Mesenchymal stem cell (in vitro differentiated cells and primary cell): ENCODE data around the gene MSLN.

Experiments
- DNase-seq: peaks from one replicate; pipeline ENCODE4 v3.0.0-alpha.2; 2013
- H2AFZ ChIP-seq: one replicate; pipeline ENCODE4 v1.6.1; 2013; ENCODE audit warnings: low read depth, mild to moderate bottlenecking, control low read depth, inconsistent platforms, low read length, moderate library complexity
- H2AK5ac ChIP-seq: 2 replicates; pipeline ENCODE4 v1.6.1; 2013; ENCODE audit warnings: low read length, moderate library complexity, mild to moderate bottlenecking, inconsistent platforms; ENCODE audit not compliant: severe bottlenecking
- H2BK120ac ChIP-seq: one replicate; pipeline ENCODE4 v1.6.1; 2013; ENCODE audit warnings: low read depth, mild to moderate bottlenecking, inconsistent platforms, low read length, moderate library complexity
- H2BK12ac ChIP-seq, 2 experiments: one replicate each; pipeline ENCODE4 v1.6.1; 2013; ENCODE audit warnings: inconsistent platforms in 2 of 2, low read length in 2 of 2, mild to moderate bottlenecking in 2 of 2, moderate library complexity in 2 of 2, control low read depth in 1 of 2
- H2BK15ac ChIP-seq: one replicate; pipeline ENCODE4 v1.6.1; 2013; ENCODE audit warnings: mild to moderate bottlenecking, low read depth, inconsistent platforms; ENCODE audit not compliant: poor library complexity, severe bottlenecking
- H2BK5ac ChIP-seq: 2 replicates; pipeline ENCODE4 v1.6.1; 2013; ENCODE audit warnings: low read depth, mild to moderate bottlenecking, low read length, control low read depth, inconsistent platforms; ENCODE audit not compliant: poor library complexity, severe bottlenecking
- H3K14ac ChIP-seq, 2 experiments: one replicate each; pipeline ENCODE4 v1.6.1; 2013; ENCODE audit warnings: inconsistent platforms in 2 of 2, low read length in 2 of 2, control low read depth in 1 of 2, mild to moderate bottlenecking in 1 of 2, moderate library complexity in 1 of 2
- H3K18ac ChIP-seq, 2 experiments: one replicate each; pipeline ENCODE4 v1.6.1; 2013; ENCODE audit warnings: inconsistent platforms in 2 of 2, low read length in 2 of 2, control low read depth in 1 of 2, low read depth in 1 of 2, mild to moderate bottlenecking in 1 of 2
- H3K23ac ChIP-seq, 2 experiments: one replicate each; pipeline ENCODE4 v1.6.1; 2013; ENCODE audit warnings: inconsistent platforms in 2 of 2, low read length in 2 of 2, mild to moderate bottlenecking in 2 of 2, moderate library complexity in 2 of 2, control low read depth in 1 of 2
- H3K27ac ChIP-seq: 2 replicates; pipeline ENCODE4 v1.5.1; 2013; ENCODE audit warnings: mild to moderate bottlenecking, moderate library complexity, low read length, control low read depth, inconsistent platforms; ENCODE audit not compliant: poor library complexity, severe bottlenecking
- H3K27me3 ChIP-seq, 2 experiments: 2 replicates each; pipeline versions ENCODE4 v1.6.1 to v1.7.0; 2013; ENCODE audit warnings: low read length in 2 of 2, mild to moderate bottlenecking in 2 of 2, moderate library complexity in 2 of 2, control low read depth in 1 of 2, inconsistent platforms in 1 of 2; ENCODE audit not compliant: control insufficient read depth in 1 of 2, insufficient read depth in 1 of 2
- H3K36me3 ChIP-seq, 2 experiments: 2 replicates each; pipeline versions ENCODE4 v1.6.1 to v1.7.0; 2013; ENCODE audit warnings: low read length in 2 of 2, control low read depth in 1 of 2, inconsistent platforms in 1 of 2, low read depth in 1 of 2, mild to moderate bottlenecking in 1 of 2; ENCODE audit not compliant: insufficient read depth in 2 of 2, control insufficient read depth in 1 of 2
- H3K4ac ChIP-seq, 2 experiments: one replicate each; pipeline ENCODE4 v1.6.1; 2013; ENCODE audit warnings: inconsistent platforms in 2 of 2, low read length in 2 of 2, mild to moderate bottlenecking in 2 of 2, moderate library complexity in 2 of 2, control low read depth in 1 of 2, low read depth in 1 of 2
- H3K4me1 ChIP-seq: 2 replicates; pipeline ENCODE4 v1.6.1; 2013; ENCODE audit warnings: low read depth, low read length, control low read depth; ENCODE audit not compliant: control insufficient read depth, insufficient read depth
- H3K4me2 ChIP-seq: 2 replicates; pipeline ENCODE4 v1.6.1; 2013; ENCODE audit warnings: low read length, mild to moderate bottlenecking, inconsistent platforms; ENCODE audit not compliant: poor library complexity, severe bottlenecking
- H3K4me3 ChIP-seq, 2 experiments: 2 replicates each; pipeline versions ENCODE4 v1.5.1 to v1.7.0; 2013; ENCODE audit warnings: low read length in 2 of 2, mild to moderate bottlenecking in 2 of 2, control low read depth in 1 of 2, low read depth in 1 of 2; ENCODE audit not compliant: insufficient read depth in 1 of 2
- H3K79me1 ChIP-seq: replicated peaks from 2 replicates; pipeline ENCODE4 v1.6.1; 2013; ENCODE audit warnings: mild to moderate bottlenecking, control low read depth, low read length, inconsistent platforms; ENCODE audit not compliant: poor library complexity, severe bottlenecking
- H3K9ac ChIP-seq: 2 replicates; pipeline ENCODE4 v1.7.0; 2013; ENCODE audit warnings: mild to moderate bottlenecking, low read length, moderate library complexity
- H3K9me3 ChIP-seq: 2 replicates; pipeline ENCODE4 v1.7.0; 2013; ENCODE audit warnings: mild to moderate bottlenecking, low read length; ENCODE audit not compliant: control insufficient read depth
- H4K8ac ChIP-seq: one replicate; pipeline ENCODE4 v1.6.1; 2013; ENCODE audit warnings: inconsistent platforms, mild to moderate bottlenecking, low read length, moderate library complexity
- H4K91ac ChIP-seq: one replicate; pipeline ENCODE4 v1.6.1; 2013; ENCODE audit warnings: mild to moderate bottlenecking, low read length, inconsistent platforms
- WGBS: methylation state at CpG from one replicate; pipeline ENCODE4 v1.1.7; 2013; ENCODE audit warnings: mixed read lengths; 5-methylcytosine and 5-hydroxymethylcytosine counted together

MSLN gene

GRCh38 chr16:788399-789126 lies 28.0 kb downstream of the MSLN start, which contains the start of gene CHTF18:
TSS of gene CHTF18 (plus strand) at chr16:788620. CDS start at chr16:788685, 65 bp downstream.
- peak within 1 kb of the TSS; percentile 23 to 30 for H3K23ac ChIP-seq
- peak within 1 kb of the TSS; percentile 91 to 95 for H3K4me3 ChIP-seq
- H2BK5ac ChIP-seq, result no peak within 1 kb of the TSS
- peak within 1 kb of the TSS; percentile 95 for H3K4me2 ChIP-seq
- H2AFZ ChIP-seq, result peak within 1 kb of the TSS; percentile 56
- no peak within 1 kb of the TSS for H3K27ac ChIP-seq
- H3K79me1 ChIP-seq, result peaks cover 39% of the 10 kb centered on the region
- peaks cover 8 to 81% of the 10 kb centered on the region in 2 experiments for H3K36me3 ChIP-seq
- WGBS, result under 1% methylated on average over 74 of the region's 97 CpGs
- no peak within 1 kb of the TSS for H2AK5ac ChIP-seq
- peak within 1 kb of the TSS in 1 of 2 experiments; percentile 24 for H2BK12ac ChIP-seq
- peak within 1 kb of the TSS; percentile 30 for H2BK15ac ChIP-seq
- H3K9ac ChIP-seq, result peak within 1 kb of the TSS; percentile 90
- DNase-seq, result peak; percentile 87
- H4K91ac ChIP-seq, result peak within 1 kb of the TSS; percentile 47
- peak within 1 kb of the TSS in 1 of 2 experiments; percentile 51 for H3K4ac ChIP-seq
- peak within 1 kb of the TSS; percentile 71 to 91 for H3K18ac ChIP-seq
- peaks cover 33% of the 10 kb centered on the region for H3K4me1 ChIP-seq
- no peak within 1 kb of the TSS for H2BK120ac ChIP-seq
- H3K9me3 ChIP-seq, result no peaks in the 10 kb centered on the region
- H3K27me3 ChIP-seq, result peaks cover 0 to 2% of the 10 kb centered on the region in 2 experiments
- H3K14ac ChIP-seq, result peak within 1 kb of the TSS in 1 of 2 experiments; percentile 88
- peak within 1 kb of the TSS; percentile 75 for H4K8ac ChIP-seq

- H4K91ac ChIP-seq, result no peak overlapping the region
- H3K79me1 ChIP-seq, result peaks cover 39% of the 10 kb centered on the region
- H3K4ac ChIP-seq, result no peak overlapping the region
- H2BK120ac ChIP-seq, result no peak overlapping the region
- H3K4me2 ChIP-seq, result peak overlapping the region; percentile 78
- peak overlapping the region; percentile 81 for H3K9ac ChIP-seq
- no peak for DNase-seq
- no peak overlapping the region for H3K27ac ChIP-seq
- H2AK5ac ChIP-seq, result no peak overlapping the region
- no peak overlapping the region for H4K8ac ChIP-seq
- H3K4me1 ChIP-seq, result peaks cover 27% of the 10 kb centered on the region
- no peaks in the 10 kb centered on the region for H3K27me3 ChIP-seq
- H2BK12ac ChIP-seq, result no peak overlapping the region
- no peak overlapping the region for H3K14ac ChIP-seq
- peaks cover 8 to 85% of the 10 kb centered on the region in 2 experiments for H3K36me3 ChIP-seq
- no peak overlapping the region for H3K23ac ChIP-seq
- H3K4me3 ChIP-seq, result peak overlapping the region; percentile 84
- no peaks in the 10 kb centered on the region for H3K9me3 ChIP-seq
- H2AFZ ChIP-seq, result no peak overlapping the region
- no peak overlapping the region for H2BK5ac ChIP-seq
- H3K18ac ChIP-seq, result no peak overlapping the region
- 72% methylated on average over 33 of the region's 33 CpGs for WGBS
- H2BK15ac ChIP-seq, result no peak overlapping the region
These were observed 28.8 kb downstream of the MSLN start for GRCh38 chr16:789191-789850.

GRCh38 chr16:790086-790485 lies 29.6 kb downstream of the MSLN start:
- Histone ChIP-seq H3K27me3 (no peaks in the 10 kb centered on the region), H3K9me3 (no peaks in the 10 kb centered on the region), H3K4me1 (peaks cover 27% of the 10 kb centered on the region), H3K14ac (no peak overlapping the region), H3K4ac (no peak overlapping the region), H3K23ac (no peak overlapping the region), H2BK15ac (no peak overlapping the region), H3K4me3 (no peak overlapping the region), H2BK12ac (no peak overlapping the region), H2AFZ (no peak overlapping the region), H2BK120ac (no peak overlapping the region), H3K9ac (no peak overlapping the region), H3K18ac (no peak overlapping the region), H2BK5ac (no peak overlapping the region), H3K4me2 (no peak overlapping the region), H3K36me3 (peaks cover 8 to 85% of the 10 kb centered on the region in 2 experiments), H4K91ac (no peak overlapping the region), H4K8ac (no peak overlapping the region), H3K27ac (no peak overlapping the region), H2AK5ac (no peak overlapping the region), H3K79me1 (peaks cover 39% of the 10 kb centered on the region)
- DNase-seq, result no peak
- 99% methylated on average over 17 of the region's 17 CpGs for WGBS

GRCh38 chr16:791131-791530 lies 30.6 kb downstream of the MSLN start:
- Histone ChIP-seq H3K14ac (no peak overlapping the region), H2BK5ac (no peak overlapping the region), H3K27ac (no peak overlapping the region), H3K36me3 (peaks cover 6 to 82% of the 10 kb centered on the region in 2 experiments), H4K91ac (no peak overlapping the region), H2BK12ac (no peak overlapping the region), H3K4ac (no peak overlapping the region), H3K9ac (no peak overlapping the region), H3K4me2 (no peak overlapping the region), H2BK120ac (no peak overlapping the region), H3K4me1 (peaks cover 24% of the 10 kb centered on the region), H3K9me3 (no peaks in the 10 kb centered on the region), H3K79me1 (peaks cover 34% of the 10 kb centered on the region), H3K4me3 (no peak overlapping the region), H4K8ac (no peak overlapping the region), H3K27me3 (no peaks in the 10 kb centered on the region), H3K23ac (no peak overlapping the region), H2AK5ac (no peak overlapping the region), H3K18ac (no peak overlapping the region), H2AFZ (no peak overlapping the region), H2BK15ac (no peak overlapping the region)
- no peak for DNase-seq
- 97% methylated on average over 23 of the region's 23 CpGs for WGBS
